Stimulated activated CD4-positive, alpha-beta T cell treated with anti-CD3 and anti-CD28 coated beads, Interleukin-15, amount 100 ng/mL, for 48 hours (primary cell): ENCODE data around the gene FLG2.
"Not testable (repeated sequence)": the region's sequence is repeated elsewhere in the genome, so short reads cannot be mapped to it uniquely, and the experiment has no call there.

Experiments
- DNase-seq, 2 donors: peaks; one replicate each; pipeline ENCODE4 v3.0.0-alpha.2; 2020; ENCODE audit warnings: low read depth in 2 of 2

FLG2 gene

DNA sequence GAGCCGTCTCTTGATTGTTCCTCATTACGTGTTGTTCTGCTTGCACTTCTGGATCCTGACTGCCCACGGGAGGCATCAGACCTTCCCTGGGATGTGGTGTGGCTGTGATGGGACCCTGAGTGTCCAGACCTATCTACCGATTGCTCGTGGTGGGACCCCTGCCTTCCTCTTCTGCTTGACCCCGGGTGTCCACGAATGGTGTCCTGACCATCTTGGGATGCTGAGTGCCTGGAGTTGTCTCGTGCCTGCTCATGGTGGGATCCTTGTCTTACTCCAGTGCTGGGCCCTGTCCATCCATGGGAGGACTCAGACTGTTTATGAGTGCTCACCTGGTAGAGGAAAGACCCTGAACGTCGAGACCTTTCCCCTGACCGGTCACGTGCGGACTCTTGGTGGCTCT lies 47.6 kb downstream of the FLG2 start:
- not testable (repeated sequence) for DNase-seq

DNA sequence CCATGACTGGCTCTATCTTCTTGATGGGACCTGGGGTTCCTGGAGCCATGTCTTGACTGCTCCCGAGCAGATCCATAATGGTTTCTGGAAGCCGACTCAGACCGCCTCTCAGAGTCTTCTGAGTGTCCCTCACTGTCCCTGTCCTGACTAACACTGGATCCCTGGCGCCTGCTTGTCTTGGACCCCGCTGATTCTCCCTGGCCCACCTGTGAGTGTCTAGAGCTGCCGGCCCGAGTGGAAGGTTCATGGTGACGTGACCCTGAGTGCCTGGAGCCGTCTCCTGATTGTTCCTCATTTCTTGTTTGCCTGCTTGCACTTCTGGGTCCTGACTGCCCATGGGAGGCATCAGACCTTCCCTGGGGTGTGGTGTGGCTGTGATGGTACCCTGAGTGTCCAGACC lies 49.9 kb downstream of the FLG2 start:
- DNase-seq, result no peak

DNA sequence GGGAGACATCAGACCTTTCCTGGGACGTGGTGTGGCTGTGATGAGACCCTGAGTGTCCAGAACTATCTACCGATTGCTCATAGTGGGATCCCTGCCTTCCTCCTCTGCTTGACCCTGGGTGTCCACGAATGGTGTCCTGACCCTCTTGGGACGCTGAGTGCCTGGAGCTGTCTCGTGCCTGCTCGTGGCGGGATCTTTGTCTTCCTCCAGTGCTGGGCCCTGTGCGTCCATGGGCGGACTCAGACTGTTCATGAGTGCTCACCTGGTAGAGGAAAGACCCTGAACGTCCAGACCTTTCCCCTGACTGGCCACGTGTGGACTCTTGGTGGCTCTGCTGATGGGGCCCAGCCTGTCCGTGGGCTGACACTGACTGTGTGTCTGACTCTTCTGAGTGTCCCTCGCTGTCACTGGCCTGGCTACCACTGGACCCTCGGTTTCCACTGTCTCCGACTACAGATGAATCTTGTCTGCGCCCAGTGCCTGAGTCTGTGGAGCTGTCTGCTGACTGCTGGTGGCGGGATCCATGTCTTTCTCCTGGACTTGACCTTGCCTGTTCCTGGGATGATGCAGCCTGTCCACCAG lies 50.4 kb downstream of the FLG2 start:
- not testable (repeated sequence) for DNase-seq

DNA sequence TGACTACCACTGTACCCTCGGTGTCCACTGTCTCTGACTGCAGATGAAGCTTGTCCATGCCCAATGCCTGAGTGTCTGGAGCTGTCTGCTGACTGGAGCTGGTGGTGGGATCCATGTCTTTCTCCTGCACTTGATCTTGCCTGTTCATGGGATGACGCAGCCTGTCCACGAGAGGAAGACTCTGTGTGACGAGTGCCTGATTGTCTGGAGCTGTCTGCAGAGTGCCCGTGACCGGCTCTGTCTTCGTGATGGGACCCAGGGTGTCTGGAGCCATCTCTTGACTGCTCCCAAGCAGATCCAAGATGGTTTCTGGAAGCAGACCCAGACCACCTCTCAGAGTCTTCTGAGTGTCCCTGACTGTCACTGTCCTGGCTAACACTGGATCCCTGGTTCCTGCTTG lies 51.0 kb downstream of the FLG2 start:
- not testable (repeated sequence) for DNase-seq

DNA sequence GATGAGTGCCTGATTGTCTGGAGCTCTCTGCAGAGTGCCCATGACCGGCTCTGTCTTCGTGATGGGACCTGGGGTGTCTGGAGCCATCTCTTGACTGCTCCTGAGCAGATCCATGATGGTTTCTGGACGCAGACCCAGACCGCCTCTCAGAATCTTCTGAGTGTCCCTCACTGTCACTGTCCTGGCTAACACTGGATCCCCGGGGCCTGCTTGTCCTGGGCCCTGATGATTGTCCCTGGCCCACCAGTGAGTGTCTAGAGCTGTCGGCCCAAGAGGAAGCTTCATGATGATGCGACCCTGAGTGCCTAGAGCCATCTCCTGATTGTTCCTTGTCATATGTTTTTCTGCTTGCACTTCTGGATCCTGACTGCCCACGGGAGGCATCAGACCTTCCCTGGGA lies 51.8 kb downstream of the FLG2 start:
- not testable (repeated sequence) for DNase-seq

DNA sequence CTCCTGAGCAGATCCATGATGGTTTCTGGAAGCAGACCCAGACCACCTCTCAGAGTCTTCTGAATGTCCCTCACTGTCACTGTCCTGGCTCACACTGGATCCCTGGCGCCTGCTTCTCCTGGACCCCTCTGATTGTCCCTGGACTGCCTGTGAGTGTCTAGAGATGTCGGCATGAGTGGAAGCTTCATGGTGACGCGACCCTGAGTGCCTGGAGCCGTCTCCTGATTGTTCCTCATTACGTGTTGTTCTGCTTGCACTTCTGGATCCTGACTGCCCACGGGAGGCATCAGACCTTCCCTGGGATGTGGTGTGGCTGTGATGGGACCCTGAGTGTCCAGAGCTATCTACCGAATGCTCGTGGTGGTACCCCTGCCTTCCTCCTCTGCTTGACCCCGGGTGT lies 53.7 kb downstream of the FLG2 start:
- DNase-seq, result not testable (repeated sequence)

DNA sequence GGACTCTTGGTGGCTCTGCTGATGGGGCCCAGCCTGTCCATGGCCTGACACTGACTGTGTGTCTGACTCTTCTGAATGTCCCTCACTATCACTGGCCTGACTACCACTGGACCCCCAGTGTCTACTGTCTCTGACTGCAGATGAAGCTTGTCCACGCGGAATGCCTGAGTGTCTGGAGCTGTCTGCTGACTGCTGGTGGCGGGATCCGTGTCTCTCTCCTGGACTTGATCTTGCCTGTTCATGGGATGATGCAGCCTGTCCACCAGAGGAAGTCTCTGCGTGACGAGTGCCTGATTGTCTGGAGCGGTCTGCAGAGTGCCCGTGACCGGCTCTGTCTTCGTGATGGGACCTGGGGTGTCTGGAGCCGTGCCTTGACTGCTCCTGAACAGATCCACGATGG lies 55.0 kb downstream of the FLG2 start:
- DNase-seq, result not testable (repeated sequence)

DNA sequence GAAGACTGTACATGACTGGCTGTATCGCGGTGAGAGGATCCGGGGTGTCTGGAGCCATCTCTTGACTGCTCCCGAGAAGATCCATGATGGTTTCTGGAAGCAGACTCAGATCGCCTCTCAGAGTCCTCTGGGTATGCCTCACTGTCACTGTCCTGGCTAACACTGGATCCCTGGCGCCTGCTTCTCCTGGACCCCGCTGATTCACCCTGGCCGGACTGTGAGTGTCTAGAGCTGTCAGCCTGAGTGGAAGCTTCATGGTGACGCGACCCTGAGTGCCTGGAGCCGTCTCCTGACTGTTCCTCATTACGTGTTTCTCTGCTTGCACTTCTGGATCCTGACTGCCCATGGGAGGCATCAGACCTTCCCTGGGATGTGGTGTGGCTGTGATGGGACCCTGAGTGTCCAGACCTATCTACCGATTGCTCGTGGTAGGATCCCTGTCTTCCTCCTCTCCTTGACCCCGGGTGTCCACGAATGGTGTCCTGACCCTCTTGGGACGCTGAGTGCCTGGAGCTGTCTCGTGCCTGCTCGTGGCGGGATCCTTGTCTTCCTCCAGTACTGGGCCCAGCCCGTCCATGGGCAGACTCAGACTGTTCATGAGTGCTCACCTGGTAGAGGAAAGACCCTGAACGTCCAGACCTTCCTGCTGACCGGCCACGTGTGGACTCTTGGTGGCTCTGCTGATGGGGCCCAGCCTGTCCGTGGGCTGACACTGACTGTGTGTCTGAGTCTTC lies 56.5 kb downstream of the FLG2 start:
- not testable (repeated sequence) for DNase-seq
